Posterior vena cava (tissue), 2 donors: Measurements from ENCODE around the gene TNFSF13. TPM values are rescaled to one million over a fixed set of nuclear protein-coding genes. Genes with fewer than 3 reads are reported as not detected.

Experiments used
- DNase-seq: peaks from one replicate; pipeline ENCODE4 v3.0.0-alpha.2; 2020; ENCODE audit warnings: low spot score
- intact Hi-C, 2 donors: fragments of 100-400 bp; cut with DNase I; formaldehyde crosslinking; loops; one replicate each; pipeline versions ENCODE4 v1.14.1 to v1.14.2; 2022 to 2023
- total RNA-seq, 2 donors: library from RNA; stranded (reverse); fragmentation: NEBNext Ultra II Directional; extraction: Animal tissue kit (Norgen Biotek cat#: 25700); gene quantifications; one replicate each; pipeline ENCODE4 v1.2.1, GENCODE V29; 2021
- donor health status: DM: yes; HTN: yes; CAD: no.
- donor health status: DM: yes; HTN: yes; CAD: no.

Gene TNFSF13
- total RNA-seq, 2 donors from 2014 or later, result 15.5 to 33.3 TPM

- no peak for DNase-seq
- intact Hi-C loops, result loop anchor here in 1 of 2 donors (10.0 kb wide), 2 partner anchors 128 to 208 kb away; partner anchors contain the start of genes FGF11, KCTD11, TMEM102 and TMEM95
Measured at GRCh38 chr17:7563115-7563869, 4.7 kb downstream of the TNFSF13 start.

DNA sequence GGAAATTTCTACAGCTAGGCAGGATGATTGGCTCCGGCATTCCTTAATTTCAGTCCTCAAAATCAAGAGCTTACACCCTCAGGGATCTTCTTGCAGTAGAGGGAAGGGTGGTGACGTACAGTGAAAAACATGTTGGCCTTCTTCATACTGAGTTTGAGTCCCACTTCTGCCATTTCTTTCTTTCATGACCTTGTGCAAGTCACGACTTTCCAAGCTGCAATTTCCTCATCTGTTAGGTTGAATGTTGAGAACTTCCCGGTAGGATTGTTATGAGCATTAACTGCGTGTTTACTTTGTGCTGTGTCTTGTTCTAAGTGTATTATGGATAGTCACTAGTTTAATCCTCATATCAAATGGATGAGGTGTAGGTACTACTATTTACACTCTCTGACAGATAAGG, 11.0 kb downstream of the TNFSF13 start:
- no peak for DNase-seq
- intact Hi-C loops, result loop anchor here in 1 of 2 donors (10.0 kb wide), 2 partner anchors 135 to 215 kb away; partner anchors contain the start of genes FGF11, KCTD11, TMEM102 and TMEM95

- intact Hi-C loops, result loop anchor here in 1 of 2 donors (10.0 kb wide), 1 partner anchor 1374 kb away; no protein-coding TSS in a partner anchor
Measured at GRCh38 chr17:7570351-7570750, 11.8 kb downstream of the TNFSF13 start.

DNA sequence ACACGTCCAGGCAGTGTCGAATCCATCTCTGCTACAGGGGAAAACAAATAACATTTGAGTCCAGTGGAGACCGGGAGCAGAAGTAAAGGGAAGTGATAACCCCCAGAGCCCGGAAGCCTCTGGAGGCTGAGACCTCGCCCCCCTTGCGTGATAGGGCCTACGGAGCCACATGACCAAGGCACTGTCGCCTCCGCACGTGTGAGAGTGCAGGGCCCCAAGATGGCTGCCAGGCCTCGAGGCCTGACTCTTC, 13.7 kb downstream of the TNFSF13 start:
- no peak for DNase-seq
- intact Hi-C loops, result loop anchor here in 1 of 2 donors (10.0 kb wide), 1 partner anchor 1373 kb away; no protein-coding TSS in a partner anchor

More at GRCh38 chr17:7570351-7570750, 11.8 kb downstream of the TNFSF13 start:
- DNase-seq, result no peak

DNA sequence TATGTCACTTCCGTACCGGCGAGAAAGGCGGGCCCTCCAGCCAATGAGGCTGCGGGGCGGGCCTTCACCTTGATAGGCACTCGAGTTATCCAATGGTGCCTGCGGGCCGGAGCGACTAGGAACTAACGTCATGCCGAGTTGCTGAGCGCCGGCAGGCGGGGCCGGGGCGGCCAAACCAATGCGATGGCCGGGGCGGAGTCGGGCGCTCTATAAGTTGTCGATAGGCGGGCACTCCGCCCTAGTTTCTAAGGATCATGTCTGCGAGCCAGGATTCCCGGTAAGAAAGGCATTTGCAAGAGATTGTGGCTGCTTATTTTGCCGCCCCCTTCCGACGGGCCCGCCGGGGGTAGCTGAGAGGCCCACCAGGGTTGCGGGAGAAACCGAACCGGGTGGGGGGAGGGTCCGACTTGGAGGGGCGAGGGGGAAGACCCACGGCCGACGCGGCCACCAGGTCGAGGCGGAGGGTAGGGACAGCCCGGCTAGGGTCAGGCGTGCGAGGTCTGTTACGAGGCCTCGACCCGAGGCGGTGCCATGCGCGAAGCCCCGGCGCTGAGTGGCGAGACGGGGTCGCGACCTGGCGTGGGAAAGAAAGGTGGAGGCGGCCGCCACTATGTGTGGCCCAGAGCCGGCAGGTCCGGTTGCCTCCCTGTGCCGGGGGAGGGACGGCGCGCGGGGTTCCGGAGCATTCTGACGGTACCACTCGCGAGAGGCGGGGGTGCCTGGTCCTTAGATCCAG, 14.2 kb downstream of the TNFSF13 start:
- intact Hi-C loops, result loop anchor here in 1 of 2 donors (10.0 kb wide), 1 partner anchor 1372 kb away; no protein-coding TSS in a partner anchor
- peak; percentile 100 for DNase-seq

DNA sequence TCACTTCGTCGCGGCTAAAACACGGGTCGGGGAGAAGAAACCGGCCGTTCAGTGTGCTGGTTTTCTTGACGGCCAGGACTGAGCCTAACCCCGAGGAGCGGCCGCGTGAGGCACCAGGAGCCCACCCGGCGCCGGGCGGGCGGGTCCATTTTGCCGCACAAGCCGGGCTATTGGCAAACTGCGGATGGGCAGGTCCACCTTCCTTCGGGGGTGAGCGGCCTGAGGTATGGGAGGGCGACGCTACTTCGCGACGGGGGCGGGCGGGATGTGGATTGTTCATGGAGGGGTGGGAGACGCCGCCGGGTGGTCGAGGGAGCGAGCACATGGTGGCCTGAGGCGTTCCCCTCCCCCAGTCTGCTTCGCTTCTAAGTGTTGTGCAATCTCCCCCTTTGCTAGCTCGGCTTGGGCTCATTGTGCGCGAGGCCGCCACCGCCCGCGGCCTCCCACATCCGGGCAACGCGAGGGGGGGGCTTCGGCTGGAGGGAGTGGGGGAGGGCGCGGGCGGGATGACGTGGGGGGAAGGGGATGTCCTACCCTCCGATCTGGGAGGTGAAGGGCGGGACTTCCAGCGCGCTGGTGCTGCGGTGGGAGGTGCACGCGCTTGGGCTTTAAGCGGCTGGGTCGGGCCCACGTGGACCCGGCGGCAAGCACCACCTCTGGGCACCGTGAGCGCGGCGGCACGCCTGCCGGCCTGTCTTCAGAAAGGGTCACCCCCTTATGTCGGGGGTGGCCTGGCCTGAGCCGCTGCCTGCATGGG, 15.0 kb downstream of the TNFSF13 start:
- intact Hi-C loops, result loop anchor here in 1 of 2 donors (10.0 kb wide), 1 partner anchor 1371 kb away; no protein-coding TSS in a partner anchor
- DNase-seq, result peak; percentile 97

GRCh38 chr17:7574176-7574953, 15.8 kb downstream of the TNFSF13 start:
- DNase-seq, result no peak
- intact Hi-C loops, result loop anchor here in 1 of 2 donors (10.0 kb wide), 1 partner anchor 1370 kb away; no protein-coding TSS in a partner anchor

GRCh38 chr17:7575481-7575883, 16.9 kb downstream of the TNFSF13 start:
- DNase-seq, result no peak
- intact Hi-C loops, result loop anchor here in 1 of 2 donors (10.0 kb wide), 1 partner anchor 1369 kb away; no protein-coding TSS in a partner anchor

- no peak for DNase-seq
- intact Hi-C loops, result loop anchor here in 1 of 2 donors (10.0 kb wide), 1 partner anchor 1369 kb away; no protein-coding TSS in a partner anchor
Measured at GRCh38 chr17:7575959-7576358, 17.4 kb downstream of the TNFSF13 start.

- no peak for DNase-seq
- intact Hi-C loops, result loop anchor here in 1 of 2 donors (10.0 kb wide), 1 partner anchor 1368 kb away; no protein-coding TSS in a partner anchor
Measured at GRCh38 chr17:7576432-7576937, 17.9 kb downstream of the TNFSF13 start.

DNA sequence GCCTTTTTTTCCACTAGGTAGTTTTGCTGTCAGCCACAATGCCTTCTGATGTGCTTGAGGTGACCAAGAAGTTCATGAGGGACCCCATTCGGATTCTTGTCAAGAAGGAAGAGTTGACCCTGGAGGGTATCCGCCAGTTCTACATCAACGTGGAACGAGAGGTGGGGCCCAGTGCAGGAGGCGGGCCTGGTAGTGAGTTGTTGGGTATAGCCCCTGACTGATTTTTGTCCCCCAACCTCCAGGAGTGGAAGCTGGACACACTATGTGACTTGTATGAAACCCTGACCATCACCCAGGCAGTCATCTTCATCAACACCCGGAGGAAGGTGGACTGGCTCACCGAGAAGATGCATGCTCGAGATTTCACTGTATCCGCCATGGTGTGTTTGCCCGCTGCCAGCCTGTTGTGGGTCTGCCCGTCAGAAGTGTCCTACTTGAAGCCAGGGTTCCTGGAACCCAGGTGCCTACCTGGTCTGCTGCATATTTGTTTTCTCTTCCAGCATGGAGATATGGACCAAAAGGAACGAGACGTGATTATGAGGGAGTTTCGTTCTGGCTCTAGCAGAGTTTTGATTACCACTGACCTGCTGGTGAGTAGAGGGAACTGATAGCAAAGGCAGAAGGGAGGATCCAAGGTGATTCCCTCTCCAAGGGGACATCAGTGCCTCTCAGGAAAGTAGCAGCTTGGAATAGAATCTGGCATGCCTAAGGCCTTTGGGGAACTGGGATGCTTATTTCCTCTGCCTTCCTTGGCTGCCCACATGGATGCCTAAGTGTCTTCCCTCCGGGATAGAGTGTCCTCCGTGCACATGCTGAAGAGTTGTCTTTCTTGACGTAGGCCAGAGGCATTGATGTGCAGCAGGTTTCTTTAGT, 19.0 kb downstream of the TNFSF13 start:
- no peak for DNase-seq
- intact Hi-C loops, result loop anchor here in 1 of 2 donors (10.0 kb wide), 1 partner anchor 1367 kb away; no protein-coding TSS in a partner anchor

- DNase-seq, result peak; percentile 92
- intact Hi-C loops, result loop anchor here in 1 of 2 donors (10.0 kb wide), 1 partner anchor 1366 kb away; no protein-coding TSS in a partner anchor
Measured at GRCh38 chr17:7579001-7579833, 20.7 kb downstream of the TNFSF13 start, which contains the start of gene CD68. Gene CD68 (plus strand): TSS chr17:7579638. CDS start chr17:7579678, 40 bp downstream.

DNA sequence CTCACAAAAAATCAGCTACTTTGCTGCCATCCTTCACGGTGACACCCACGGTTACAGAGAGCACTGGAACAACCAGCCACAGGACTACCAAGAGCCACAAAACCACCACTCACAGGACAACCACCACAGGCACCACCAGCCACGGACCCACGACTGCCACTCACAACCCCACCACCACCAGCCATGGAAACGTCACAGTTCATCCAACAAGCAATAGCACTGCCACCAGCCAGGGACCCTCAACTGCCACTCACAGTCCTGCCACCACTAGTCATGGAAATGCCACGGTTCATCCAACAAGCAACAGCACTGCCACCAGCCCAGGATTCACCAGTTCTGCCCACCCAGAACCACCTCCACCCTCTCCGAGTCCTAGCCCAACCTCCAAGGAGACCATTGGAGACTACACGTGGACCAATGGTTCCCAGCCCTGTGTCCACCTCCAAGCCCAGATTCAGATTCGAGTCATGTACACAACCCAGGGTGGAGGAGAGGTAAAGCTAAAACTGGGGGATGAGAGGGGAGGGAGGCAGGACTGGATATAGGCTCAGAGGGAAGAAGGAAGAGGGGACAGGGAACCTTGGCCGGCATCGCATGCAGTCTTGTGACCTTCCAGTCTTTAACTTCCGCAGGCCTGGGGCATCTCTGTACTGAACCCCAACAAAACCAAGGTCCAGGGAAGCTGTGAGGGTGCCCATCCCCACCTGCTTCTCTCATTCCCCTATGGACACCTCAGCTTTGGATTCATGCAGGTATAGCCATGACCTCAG, 21.5 kb downstream of the TNFSF13 start:
- DNase-seq, result no peak
- intact Hi-C loops, result loop anchor here in 1 of 2 donors (10.0 kb wide), 1 partner anchor 1365 kb away; no protein-coding TSS in a partner anchor

GRCh38 chr17:7580604-7581575, 22.3 kb downstream of the TNFSF13 start:
- intact Hi-C loops, result no loop called here
- no peak for DNase-seq
